Endothelial cell of umbilical vein (primary cell): ENCODE measurements around the gene TMEM151A. TPM values are rescaled to one million over a fixed set of nuclear protein-coding genes. Genes with fewer than 3 reads are reported as not detected.

ENCODE experiments used
- BruUV-seq: library from RNA; stranded (reverse); fragments of 400-500 nt; replicated peaks from 2 replicates; lab custom pipeline; 2021; lab: Mats Ljungman, UMichigan
- CTCF ChIA-PET: fragments of 300-600, 350-600 bp; sonication (Branson Sonifier 250); formaldehyde crosslinking; loops from one replicate; lab custom pipeline; 2021; ENCODE audit warnings: antibody characterized with exemption, inconsistent platforms; lab: Charles Lee
- POLR2A ChIA-PET: fragments of 300-600, 350-600 bp; sonication (Branson Sonifier 250); formaldehyde crosslinking; loops from one replicate; lab custom pipeline; 2021; ENCODE audit warnings: antibody characterized with exemption, inconsistent platforms; lab: Charles Lee
- DNase-seq: peaks from one replicate; pipeline ENCODE4 v3.0.0-alpha.2; 2011; ENCODE audit warnings: low read depth, low spot score
- FAIRE-seq: peaks from 2 replicates; lab custom pipeline; 2011; peaks lifted over from hg19 to GRCh38; lab: Jason Lieb, UNC
- H2AFZ ChIP-seq: 2 replicates; pipeline ENCODE4 v1.6.0; 2012; ENCODE audit warnings: low read depth, low read length, control low read depth, inconsistent platforms
- H3K27ac ChIP-seq: 2 replicates; pipeline ENCODE4 v1.5.1; 2011; ENCODE audit warnings: low read depth, mild to moderate bottlenecking, control low read depth, low read length, moderate library complexity; ENCODE audit not compliant: insufficient read depth
- H3K27me3 ChIP-seq, 2 experiments: 2 replicates each; pipeline versions ENCODE4 v1.6.0 to v1.6.1; 2011; ENCODE audit warnings: low read length in 2 of 2, mixed read lengths in 1 of 2; ENCODE audit not compliant: control insufficient read depth in 2 of 2, insufficient read depth in 2 of 2
- H3K36me3 ChIP-seq, 2 experiments: 2 replicates in 1 of 2; 3 replicates in 1 of 2; pipeline ENCODE4 v1.5.1; 2011; ENCODE audit warnings: low read length in 2 of 2, mild to moderate bottlenecking in 1 of 2, moderate library complexity in 1 of 2; ENCODE audit not compliant: control insufficient read depth in 2 of 2, insufficient read depth in 2 of 2; ENCODE audit errors: extremely low read depth in 1 of 2
- H3K4me1 ChIP-seq: 3 replicates; pipeline ENCODE4 v1.5.1; 2011; ENCODE audit warnings: mild to moderate bottlenecking, low read length; ENCODE audit not compliant: control insufficient read depth, insufficient read depth; ENCODE audit errors: extremely low read depth
- H3K4me2 ChIP-seq: 2 replicates; pipeline ENCODE4 v1.6.1; 2011; ENCODE audit warnings: low read length, control low read depth, mixed read lengths; ENCODE audit not compliant: insufficient read depth
- H3K4me3 ChIP-seq, 3 experiments: fragments of 200-600 bp in 1 of 3; sonication (generic), shearing (Covaris generic) in 1 of 3; replicated peaks in 1 of 3; 2 replicates each; pipeline ENCODE4 v1.5.1; 2011 to 2016; ENCODE audit warnings: control low read depth in 3 of 3, low read length in 3 of 3, mild to moderate bottlenecking in 2 of 3, inconsistent platforms in 1 of 3, low read depth in 1 of 3, moderate library complexity in 1 of 3; ENCODE audit not compliant: insufficient read depth in 1 of 3
- H3K79me2 ChIP-seq: 2 replicates; pipeline ENCODE4 v1.6.0; 2012; ENCODE audit warnings: low read length, inconsistent platforms; ENCODE audit not compliant: control insufficient read depth, insufficient read depth
- H3K9ac ChIP-seq: replicated peaks from 2 replicates; pipeline ENCODE3; 2011; ENCODE audit warnings: low read length, control low read depth; ENCODE audit not compliant: insufficient read depth; ENCODE audit errors: extremely low read depth
- H3K9me1 ChIP-seq: replicated peaks from 3 replicates; pipeline ENCODE4 v1.6.0; 2011; ENCODE audit warnings: mild to moderate bottlenecking, low read length; ENCODE audit not compliant: control insufficient read depth, insufficient read depth; ENCODE audit errors: extremely low read depth
- H3K9me3 ChIP-seq: replicated peaks from 2 replicates; pipeline ENCODE4 v1.5.1; 2012; ENCODE audit warnings: low read length, inconsistent platforms; ENCODE audit not compliant: control insufficient read depth, insufficient read depth
- H4K20me1 ChIP-seq: replicated peaks from 2 replicates; pipeline ENCODE3; 2011; ENCODE audit warnings: mild to moderate bottlenecking, low read length; ENCODE audit not compliant: control insufficient read depth, insufficient read depth; ENCODE audit errors: extremely low read depth
- EZH2 ChIP-seq: IDR thresholded peaks from 2 replicates; pipeline ENCODE4 v1.6.1; 2012; ENCODE audit warnings: borderline replicate concordance, low read depth, mild to moderate bottlenecking, moderate library complexity, low read length, inconsistent platforms; ENCODE audit not compliant: severe bottlenecking
- FOS ChIP-seq: IDR thresholded peaks from 2 replicates; pipeline ENCODE4 v1.6.1; 2011; ENCODE audit warnings: mild to moderate bottlenecking, low read length, moderate library complexity, borderline replicate concordance; ENCODE audit not compliant: insufficient read depth
- GATA2 ChIP-seq: IDR thresholded peaks from 2 replicates; pipeline ENCODE4 v1.7.0; 2011; ENCODE audit warnings: low read depth, mild to moderate bottlenecking, moderate library complexity, mixed read lengths, low read length; ENCODE audit not compliant: insufficient read length, insufficient read depth
- JUN ChIP-seq: IDR thresholded peaks from 2 replicates; pipeline ENCODE4 v1.6.1; 2011; ENCODE audit warnings: borderline replicate concordance, low read depth; ENCODE audit not compliant: insufficient read length, insufficient read depth
- MAX ChIP-seq: IDR thresholded peaks from 2 replicates; pipeline ENCODE4 v1.6.1; 2011; ENCODE audit not compliant: insufficient read depth, insufficient read length
- MYC ChIP-seq: IDR thresholded peaks from one replicate; pipeline ENCODE4 v1.6.1; 2011; ENCODE audit warnings: mild to moderate bottlenecking, low read depth, low read length
- POLR2A ChIP-seq: IDR thresholded peaks from 2 replicates; pipeline ENCODE4 v1.6.1; 2012; ENCODE audit warnings: low read depth, mild to moderate bottlenecking, control low read depth, low read length
- POLR2AphosphoS5 ChIP-seq: IDR thresholded peaks from 2 replicates; pipeline ENCODE4 v1.6.1; 2012; ENCODE audit warnings: low read depth, mild to moderate bottlenecking, control low read depth, low read length, moderate library complexity; ENCODE audit not compliant: insufficient read depth
- dilution Hi-C: fragments of 300-500 bp; cut with MboI; formaldehyde crosslinking; loops from one replicate; pipeline ENCODE4 v1.15.0; 2019; ENCODE audit warnings: low sequenced_read_pairs; ENCODE audit not compliant: extremely low pct_ligation_motif_present
- intact Hi-C: fragments of 100-400 bp; cut with micrococcal nuclease; formaldehyde crosslinking; loops from one replicate; pipeline ENCODE4 v1.10.0; 2022
- polyA plus RNA-seq, 4 experiments: library from polyadenylated mRNA; depleted of rRNA in 3 of 4; stranded (reverse) in 3 of 4; unstranded in 1 of 4; fragments of >200 nt; gene quantifications; 2 replicates each; pipeline versions ENCODE4 v1.2.1 to v1.2.3, GENCODE V29; 2011 to 2012; ENCODE audit warnings: missing spikeins in 1 of 4
- total RNA-seq: library from RNA; stranded (reverse); gene quantifications from 2 replicates; pipeline ENCODE4 v1.2.3, GENCODE V29; 2021
- TF ChIP-seq, protein P1 (sequence below), 2 donors: IDR thresholded peaks; 1 replicate in 1 of 2; 2 replicates in 1 of 2; pipeline ENCODE4 v1.5.1; 2011; ENCODE audit warnings: low read length in 2 of 2, mild to moderate bottlenecking in 2 of 2, moderate library complexity in 2 of 2, control low read depth in 1 of 2, inconsistent platforms in 1 of 2, low read depth in 1 of 2; ENCODE audit not compliant: insufficient read depth in 1 of 2; ENCODE audit errors: extremely low read depth in 1 of 2

The TMEM151A gene
- total and polyA plus RNA-seq, 2 donors (not counting 3 experiments of a cell fraction or from before 2014, with no cell fraction given): not detected

DNA sequence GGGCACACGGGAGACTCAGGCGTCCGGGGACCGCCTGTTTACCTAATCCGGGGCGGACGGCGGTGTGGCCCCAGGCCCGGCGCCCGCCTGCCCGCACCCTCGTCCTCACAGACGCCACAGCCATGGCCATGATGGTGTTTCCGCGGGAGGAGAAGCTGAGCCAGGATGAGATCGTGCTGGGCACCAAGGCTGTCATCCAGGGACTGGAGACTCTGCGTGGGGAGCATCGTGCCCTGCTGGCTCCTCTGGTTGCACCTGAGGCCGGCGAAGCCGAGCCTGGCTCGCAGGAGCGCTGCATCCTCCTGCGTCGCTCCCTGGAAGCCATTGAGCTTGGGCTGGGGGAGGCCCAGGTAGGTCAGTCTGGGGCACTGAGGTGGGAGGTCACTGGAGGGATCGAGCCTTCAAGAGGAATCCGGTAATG, 33.2 kb upstream of the TMEM151A start:
- Histone ChIP-seq H3K36me3 (peaks cover 0 to 31% of the 10 kb centered on the region in 2 experiments), H3K4me1 (peaks cover 13% of the 10 kb centered on the region), H3K9me1 (no peaks in the 10 kb centered on the region), H3K27ac (no peak overlapping the region), H3K9me3 (no peaks in the 10 kb centered on the region), H2AFZ (peak overlapping the region; percentile 26), H3K79me2 (peaks cover 4% of the 10 kb centered on the region), H3K4me2 (peak overlapping the region; percentile 62), H3K27me3 (peaks cover 0 to 4% of the 10 kb centered on the region in 2 experiments), H4K20me1 (no peaks in the 10 kb centered on the region), H3K9ac (peak overlapping the region; percentile 66), H3K4me3 (peak overlapping the region; percentile 4 to 99 (median 46))
- no peak for FAIRE-seq
- POLR2A ChIA-PET: interaction anchor here (1.0 kb wide), 1 partner anchor 9 kb away, joined by 5 read pairs; the partner anchor contains the start of gene RAB1B
- BruUV-seq: no TSS peak
- dilution Hi-C loops: no loop called here
- TF ChIP-seq, protein P1, sequence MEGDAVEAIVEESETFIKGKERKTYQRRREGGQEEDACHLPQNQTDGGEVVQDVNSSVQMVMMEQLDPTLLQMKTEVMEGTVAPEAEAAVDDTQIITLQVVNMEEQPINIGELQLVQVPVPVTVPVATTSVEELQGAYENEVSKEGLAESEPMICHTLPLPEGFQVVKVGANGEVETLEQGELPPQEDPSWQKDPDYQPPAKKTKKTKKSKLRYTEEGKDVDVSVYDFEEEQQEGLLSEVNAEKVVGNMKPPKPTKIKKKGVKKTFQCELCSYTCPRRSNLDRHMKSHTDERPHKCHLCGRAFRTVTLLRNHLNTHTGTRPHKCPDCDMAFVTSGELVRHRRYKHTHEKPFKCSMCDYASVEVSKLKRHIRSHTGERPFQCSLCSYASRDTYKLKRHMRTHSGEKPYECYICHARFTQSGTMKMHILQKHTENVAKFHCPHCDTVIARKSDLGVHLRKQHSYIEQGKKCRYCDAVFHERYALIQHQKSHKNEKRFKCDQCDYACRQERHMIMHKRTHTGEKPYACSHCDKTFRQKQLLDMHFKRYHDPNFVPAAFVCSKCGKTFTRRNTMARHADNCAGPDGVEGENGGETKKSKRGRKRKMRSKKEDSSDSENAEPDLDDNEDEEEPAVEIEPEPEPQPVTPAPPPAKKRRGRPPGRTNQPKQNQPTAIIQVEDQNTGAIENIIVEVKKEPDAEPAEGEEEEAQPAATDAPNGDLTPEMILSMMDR (IDR thresholded peaks at IDR 0.05; ENCODE audit: extremely low read depth in 1 of 2, insufficient read depth in 1 of 2, low read depth in 1 of 2, low read length in 2 of 2): peak in 1 of 2 donors; percentile 12
- TF ChIP-seq JUN: no peak
- intact Hi-C loops: loop anchor here (1.0 kb wide), 2 partner anchors 10 to 36 kb away; partner anchors contain the start of gene RAB1B
- DNase-seq: no peak
- CTCF ChIA-PET: interaction anchor here (0.7 to 1.0 kb wide), 5 partner anchors 12 to 190 kb away, joined by 3 to 4 read pairs (median 4); partner anchors contain the start of gene YIF1A

DNA sequence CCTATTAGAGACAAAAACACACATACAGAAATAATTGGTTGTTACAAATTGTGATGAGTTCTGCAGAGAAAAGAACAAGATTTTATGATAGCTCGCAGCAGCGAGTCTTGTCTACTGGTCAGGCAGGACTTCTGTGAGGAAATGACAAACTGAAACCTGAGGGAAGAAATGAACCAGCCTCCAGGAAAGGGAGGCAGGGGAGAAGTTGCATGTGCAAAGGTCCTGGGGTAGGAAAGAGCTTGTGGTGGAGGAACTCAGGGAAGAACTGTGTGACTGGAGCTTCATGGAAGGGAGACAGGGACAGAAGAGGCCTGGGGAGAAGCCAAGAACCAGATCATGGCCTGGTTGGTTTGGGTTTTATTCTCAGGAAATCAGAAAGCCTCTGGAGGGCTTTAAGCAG, 32.5 kb upstream of the TMEM151A start:
- H3K4me2 ChIP-seq: no peak overlapping the region

More for the DNA sequence above, 32.5 kb upstream of the TMEM151A start:
- ChIA-PET CTCF (interaction anchor here (0.8 to 1.4 kb wide), 2 partner anchors 22 to 52 kb away, joined by 3 read pairs; no protein-coding TSS in a partner anchor), POLR2A (no interaction called here)
- no peak overlapping the region for H2AFZ ChIP-seq
- FAIRE-seq (no peak), DNase-seq (no peak)
- H3K9me1 ChIP-seq: no peaks in the 10 kb centered on the region
- no peak overlapping the region for H3K4me3 ChIP-seq
- H3K36me3 ChIP-seq: peaks cover 0 to 35% of the 10 kb centered on the region in 2 experiments
- H3K27ac ChIP-seq: no peak overlapping the region
- dilution Hi-C loops: no loop called here
- intact Hi-C loops: no loop called here
- BruUV-seq: no TSS peak
- H3K9me3 ChIP-seq: no peaks in the 10 kb centered on the region
- no peaks in the 10 kb centered on the region for H4K20me1 ChIP-seq
- TF ChIP-seq, protein P1 (IDR thresholded peaks at IDR 0.05; ENCODE audit: extremely low read depth in 1 of 2, insufficient read depth in 1 of 2, low read depth in 1 of 2, low read length in 2 of 2): no peak
- TF ChIP-seq MYC (no peak), MAX (no peak), FOS (no peak), JUN (no peak), GATA2 (no peak), POLR2AphosphoS5 (no peak), EZH2 (no peak), POLR2A (no peak)
- no peak overlapping the region for H3K9ac ChIP-seq
- H3K79me2 ChIP-seq: peaks cover 4% of the 10 kb centered on the region
- H3K4me1 ChIP-seq: peaks cover 13% of the 10 kb centered on the region
- peaks cover 0 to 4% of the 10 kb centered on the region in 2 experiments for H3K27me3 ChIP-seq
